ENCODE measurements around the gene PDLIM5.

GRCh38 chr4:94714365-94715160 is 262.8 kb downstream of the PDLIM5 start:
- TF ChIP-seq CTCF (IDR thresholded peaks at IDR 0.05 in 4 of 5, conservative IDR thresholded peaks at IDR 0.05 in 1 of 5) = no peak
- no peak for TF ChIP-seq POLR2A (IDR thresholded peaks at IDR 0.05)
